Astrocyte of the hippocampus (primary cell): ENCODE data around the gene CORO7.
"Not testable (repeated sequence)": the region's sequence is repeated elsewhere in the genome, so short reads cannot be mapped to it uniquely, and the experiment has no call there.

ENCODE experiments used
- DNase-seq: peaks from one replicate; pipeline ENCODE4 v3.0.0; 2011; ENCODE audit warnings: low read depth, low spot score

The CORO7 gene

DNA sequence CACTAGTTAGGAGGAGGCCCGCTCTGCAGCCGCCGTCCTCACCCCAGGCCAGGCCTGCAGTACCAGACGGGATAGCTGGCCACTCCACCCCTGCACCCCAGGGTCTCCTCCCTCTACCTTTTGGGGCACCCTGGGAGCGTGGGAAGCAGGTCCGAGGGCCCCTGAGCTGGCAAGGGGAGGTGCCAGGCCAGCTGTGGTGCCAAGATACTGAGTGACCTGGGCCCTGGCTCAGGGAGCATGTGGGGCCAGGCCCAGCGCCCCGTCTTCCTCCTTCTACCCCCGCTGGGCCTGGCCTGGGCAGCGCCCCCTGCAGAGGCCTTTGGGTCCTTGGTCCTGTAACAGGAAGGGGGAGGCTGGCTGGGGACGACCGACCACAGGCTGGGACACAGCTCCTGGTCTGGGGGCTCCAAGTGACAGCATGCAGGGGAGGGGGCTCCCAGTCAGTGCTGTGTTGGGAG lies 78.2 kb downstream of the CORO7 start:
- DNase-seq = no peak

- DNase-seq = no peak
Observed at GRCh38 chr16:4337540-4338088, 78.8 kb downstream of the CORO7 start.

GRCh38 chr16:4336701-4337539 lies 79.5 kb downstream of the CORO7 start:
- DNase-seq = no peak

- DNase-seq = no peak
Observed at GRCh38 chr16:4334724-4335495, 81.5 kb downstream of the CORO7 start.

- DNase-seq = not testable (repeated sequence)
Observed at GRCh38 chr16:4333714-4334113, 82.7 kb downstream of the CORO7 start.

DNA sequence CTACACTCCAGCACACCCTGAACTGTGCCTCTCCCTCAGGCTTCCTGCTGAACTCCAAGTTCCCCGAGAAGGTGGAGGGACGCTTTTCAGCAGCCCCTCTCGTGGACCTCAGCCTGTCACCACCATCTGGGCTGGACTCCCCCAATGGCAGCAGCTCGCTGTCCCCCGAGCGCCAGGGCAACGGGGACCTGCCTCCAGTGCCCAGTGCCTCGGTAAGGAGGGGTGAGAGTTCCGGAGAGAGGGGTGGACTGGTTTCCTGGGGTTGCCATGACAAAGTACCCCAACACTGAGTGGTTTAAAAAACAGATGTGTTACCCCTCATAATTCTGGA lies 83.1 kb downstream of the CORO7 start:
- no peak for DNase-seq

DNA sequence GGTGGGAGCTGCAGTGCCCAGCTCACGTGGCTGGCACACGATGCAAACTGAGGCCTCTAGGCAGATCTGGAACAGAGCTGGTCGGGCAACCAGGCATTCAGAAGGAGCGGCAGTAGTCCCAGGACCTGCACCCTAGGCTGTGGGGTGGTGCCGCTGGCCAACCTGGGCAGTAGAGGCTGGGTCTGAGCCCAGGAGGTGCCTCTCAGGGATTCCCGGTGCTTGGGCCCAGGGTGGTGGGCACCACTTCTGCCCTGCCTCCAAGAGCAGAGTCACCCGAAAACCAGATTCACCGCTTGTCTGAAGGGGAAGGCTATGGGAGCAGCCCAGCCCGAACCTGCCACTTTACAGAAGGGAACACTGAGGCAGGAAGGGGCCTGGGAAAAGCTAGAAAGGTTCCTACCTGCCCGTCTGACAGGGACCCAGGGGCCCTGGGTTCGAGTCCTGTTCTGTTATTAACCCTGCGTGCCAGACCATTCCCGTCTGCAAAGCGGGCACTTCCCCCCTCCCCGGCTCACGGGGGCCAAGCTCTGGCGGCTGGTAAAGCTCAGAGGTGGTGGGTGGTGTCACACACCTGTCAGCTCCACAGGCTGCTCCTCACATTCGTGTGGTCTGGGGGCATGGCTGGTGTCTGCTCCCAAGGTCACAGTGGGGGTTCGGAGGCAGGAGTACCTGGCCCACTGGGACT lies 83.6 kb downstream of the CORO7 start:
- no peak for DNase-seq

GRCh38 chr16:4332083-4332482 lies 84.3 kb downstream of the CORO7 start:
- DNase-seq = no peak

GRCh38 chr16:4330277-4330874 lies 86.0 kb downstream of the CORO7 start:
- peak; percentile 81 for DNase-seq

- no peak for DNase-seq
Observed at GRCh38 chr16:4328782-4329775, 87.3 kb downstream of the CORO7 start.

DNA sequence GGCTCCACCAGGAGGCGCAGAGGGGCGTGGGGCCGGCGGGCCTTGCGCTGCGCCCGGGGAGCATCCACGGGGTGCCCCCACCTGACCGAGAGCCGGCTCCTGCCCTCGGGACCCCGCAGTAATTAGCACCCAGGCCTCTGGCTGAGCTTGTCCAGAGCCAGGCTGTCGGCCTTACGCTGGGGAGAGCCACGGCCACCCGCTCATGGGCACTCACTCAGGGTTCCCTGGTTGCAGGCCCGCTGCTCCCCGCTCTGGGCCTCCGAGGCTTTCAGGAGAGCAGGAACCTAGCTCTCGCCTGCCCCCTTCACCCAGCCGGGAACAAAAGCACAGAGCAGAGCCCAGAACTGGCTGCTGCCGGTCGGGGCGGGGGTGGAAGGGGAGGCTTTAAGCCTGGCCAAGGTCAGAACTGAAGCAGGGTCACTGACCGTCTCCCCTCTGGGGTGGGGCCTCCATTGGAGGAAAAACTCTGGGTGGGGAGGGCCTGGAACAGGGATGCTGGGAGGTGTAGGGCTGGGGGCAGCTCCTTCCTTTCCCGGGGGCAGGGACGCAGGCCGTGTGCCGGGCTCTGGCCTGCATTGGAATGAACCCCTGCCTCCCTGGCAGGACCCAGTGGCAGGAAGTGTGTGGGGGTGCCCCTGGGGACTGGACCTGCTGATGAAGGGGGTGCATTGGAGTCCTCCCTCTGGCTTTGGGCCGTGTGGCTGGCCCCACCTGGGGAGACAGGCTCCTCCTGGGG lies 88.2 kb downstream of the CORO7 start:
- peak; percentile 87 for DNase-seq

DNA sequence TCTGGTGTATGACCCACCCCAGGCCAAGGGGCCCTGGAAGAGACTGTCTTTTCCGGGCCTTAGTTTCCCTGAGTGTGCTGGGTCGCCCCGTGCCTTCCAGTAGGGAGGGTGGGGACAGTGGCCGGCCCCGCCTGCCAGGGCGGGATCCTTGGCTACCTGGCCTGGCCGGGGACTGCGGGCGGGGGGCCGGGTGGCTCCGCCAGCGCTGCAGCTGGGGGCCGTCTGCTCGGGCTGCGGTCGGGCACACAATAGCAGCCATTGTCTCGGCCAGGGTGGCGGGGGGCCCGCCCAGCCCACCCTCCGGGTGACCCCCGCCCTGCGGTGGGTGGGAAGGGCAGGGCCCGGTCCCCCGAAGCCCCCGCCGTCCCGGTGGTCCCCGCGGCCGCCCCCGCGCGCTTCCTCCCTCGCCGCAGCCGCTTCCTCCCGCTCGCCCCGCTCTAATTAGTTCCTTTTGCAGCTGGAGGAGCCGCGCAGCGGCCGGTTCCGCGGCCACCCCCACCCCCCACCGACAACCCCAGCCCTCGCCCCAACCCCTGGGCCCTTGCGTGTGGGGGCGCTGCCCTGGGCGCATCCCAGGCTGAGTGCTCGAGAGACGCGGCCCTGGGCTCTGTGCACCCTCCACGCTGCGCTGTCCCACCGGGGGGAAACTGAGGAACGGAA lies 88.9 kb downstream of the CORO7 start:
- DNase-seq = no peak

- no peak for DNase-seq
Observed at GRCh38 chr16:4325253-4325758, 91.1 kb downstream of the CORO7 start.

- no peak for DNase-seq
Observed at GRCh38 chr16:4324492-4325252, 91.7 kb downstream of the CORO7 start.

DNA sequence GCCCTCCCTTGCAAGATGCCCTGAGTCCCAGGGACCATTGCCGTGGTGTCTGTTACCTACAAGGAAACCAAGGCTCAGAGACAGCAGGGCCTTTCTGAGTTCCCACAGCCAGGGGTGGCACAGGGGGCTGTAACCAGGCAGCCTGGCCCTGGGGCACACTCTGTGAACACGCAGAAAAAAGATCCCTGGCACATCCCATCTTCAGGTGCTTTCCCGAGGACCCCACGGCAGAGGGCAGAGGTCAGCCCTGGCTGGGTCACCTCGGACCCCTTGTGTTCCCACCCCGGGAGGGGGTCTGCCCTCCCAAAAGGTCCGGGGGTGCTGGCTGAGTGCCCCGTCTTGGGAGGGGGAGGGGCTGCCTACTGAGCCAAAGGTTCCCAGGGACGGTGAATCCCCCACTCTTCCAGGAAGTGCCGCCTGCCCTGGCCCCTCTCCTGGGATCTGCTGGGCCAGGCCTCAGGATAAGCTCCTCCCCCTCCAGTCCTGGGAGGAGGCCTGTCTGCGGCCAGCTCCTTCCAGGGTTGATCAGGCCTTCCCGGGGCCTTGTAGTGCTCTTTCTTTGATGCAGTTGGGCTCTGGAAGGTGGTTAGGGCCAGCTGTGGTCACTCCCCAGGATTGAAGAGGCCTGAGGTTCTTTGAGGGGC lies 92.4 kb downstream of the CORO7 start:
- peak; percentile 65 for DNase-seq

- no peak for DNase-seq
Observed at GRCh38 chr16:4323071-4323844, 93.1 kb downstream of the CORO7 start.
